ENCODE measurements around the gene MMP25.

- no peak for TF ChIP-seq ZNF232 (CRISPR knock-in tag; IDR thresholded peaks at IDR 0.05)
- TF ChIP-seq JUN (CRISPR knock-in tag; IDR thresholded peaks at IDR 0.05) = no peak
- no peak for TF ChIP-seq CTCF (IDR thresholded peaks at IDR 0.05)
- TF ChIP-seq, protein P1, sequence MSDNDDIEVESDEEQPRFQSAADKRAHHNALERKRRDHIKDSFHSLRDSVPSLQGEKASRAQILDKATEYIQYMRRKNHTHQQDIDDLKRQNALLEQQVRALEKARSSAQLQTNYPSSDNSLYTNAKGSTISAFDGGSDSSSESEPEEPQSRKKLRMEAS (CRISPR knock-in tag; IDR thresholded peaks at IDR 0.05) = no peak
- TF ChIP-seq, protein P2, sequence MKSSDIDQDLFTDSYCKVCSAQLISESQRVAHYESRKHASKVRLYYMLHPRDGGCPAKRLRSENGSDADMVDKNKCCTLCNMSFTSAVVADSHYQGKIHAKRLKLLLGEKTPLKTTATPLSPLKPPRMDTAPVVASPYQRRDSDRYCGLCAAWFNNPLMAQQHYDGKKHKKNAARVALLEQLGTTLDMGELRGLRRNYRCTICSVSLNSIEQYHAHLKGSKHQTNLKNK (CRISPR knock-in tag; IDR thresholded peaks at IDR 0.05) = no peak
- no peak for TF ChIP-seq NR1H2 (CRISPR knock-in tag; IDR thresholded peaks at IDR 0.05)
- no peak for TF ChIP-seq SMAD3 (CRISPR knock-in tag; IDR thresholded peaks at IDR 0.05; ENCODE audit: borderline replicate concordance)
- TF ChIP-seq ATF3 (CRISPR knock-in tag; conservative IDR thresholded peaks at IDR 0.05) = no peak
- TF ChIP-seq, protein P3, sequence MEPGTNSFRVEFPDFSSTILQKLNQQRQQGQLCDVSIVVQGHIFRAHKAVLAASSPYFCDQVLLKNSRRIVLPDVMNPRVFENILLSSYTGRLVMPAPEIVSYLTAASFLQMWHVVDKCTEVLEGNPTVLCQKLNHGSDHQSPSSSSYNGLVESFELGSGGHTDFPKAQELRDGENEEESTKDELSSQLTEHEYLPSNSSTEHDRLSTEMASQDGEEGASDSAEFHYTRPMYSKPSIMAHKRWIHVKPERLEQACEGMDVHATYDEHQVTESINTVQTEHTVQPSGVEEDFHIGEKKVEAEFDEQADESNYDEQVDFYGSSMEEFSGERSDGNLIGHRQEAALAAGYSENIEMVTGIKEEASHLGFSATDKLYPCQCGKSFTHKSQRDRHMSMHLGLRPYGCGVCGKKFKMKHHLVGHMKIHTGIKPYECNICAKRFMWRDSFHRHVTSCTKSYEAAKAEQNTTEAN (CRISPR knock-in tag; IDR thresholded peaks at IDR 0.05) = no peak
- no peak for TF ChIP-seq USF1 (CRISPR knock-in tag; IDR thresholded peaks at IDR 0.05)
- TF ChIP-seq E2F1 (CRISPR knock-in tag; IDR thresholded peaks at IDR 0.05) = no peak
Measured at GRCh38 chr16:3049921-3050481, 3.6 kb downstream of the MMP25 start.

Data from WTC11 (cell line).